ENCODE measurements around the gene HECTD4. TPM values are rescaled to one million over a fixed set of nuclear protein-coding genes. Genes with fewer than 3 reads are reported as not detected.

HECTD4 gene
- total RNA-seq, 1 experiment from 2014 or later = 31.2 TPM

DNA sequence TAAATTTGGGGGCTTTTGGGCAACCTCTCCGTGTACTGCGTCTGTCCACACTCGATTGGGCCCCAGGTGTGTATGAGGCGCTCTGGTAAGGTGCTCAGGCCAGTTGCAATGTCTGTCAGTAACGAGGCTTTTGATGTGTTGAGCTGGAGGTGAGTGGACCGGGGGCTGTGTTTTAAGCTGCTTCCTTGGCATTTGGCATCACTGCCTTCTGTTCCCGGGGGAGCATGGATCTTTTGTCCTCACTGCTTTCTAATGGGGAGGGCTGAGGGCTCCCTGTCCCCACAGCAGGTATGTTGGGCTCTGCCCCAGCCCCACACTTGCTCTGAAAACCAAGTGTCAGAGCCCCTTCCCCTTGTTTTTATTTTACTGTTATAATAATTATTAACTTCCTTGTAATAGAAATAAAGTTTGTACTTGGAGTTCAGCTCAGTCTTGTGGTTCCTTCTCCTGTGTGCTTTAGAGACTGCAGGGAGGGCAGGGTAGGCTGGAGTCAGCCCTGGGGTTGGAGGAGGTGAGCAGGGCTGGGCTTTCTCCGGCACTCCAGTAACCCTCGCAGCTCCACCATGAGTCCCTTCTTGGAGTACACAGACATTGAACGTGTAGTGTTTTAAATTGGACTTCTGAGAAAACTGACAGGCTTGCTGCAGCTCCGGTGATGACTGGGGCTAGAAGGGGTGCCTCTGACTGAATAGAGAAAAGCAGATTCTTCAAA lies 228.9 kb downstream of the HECTD4 start:
- Histone ChIP-seq H3K9ac (ENCODE audit: low read length) (no peak overlapping the region), H3K4me1 (ENCODE audit: control insufficient read depth in 1 of 2, insufficient read depth in 2 of 2, low read length in 2 of 2) (peaks cover 0 to 11% of the 10 kb centered on the region in 2 experiments; a peak in 1 of 4 replicates), H3K36me3 (ENCODE audit: control insufficient read depth in 1 of 2, insufficient read depth in 2 of 2, low read length in 2 of 2) (peaks cover 20 to 38% of the 10 kb centered on the region in 2 experiments), H3K79me2 (ENCODE audit: insufficient read depth, low read length) (no peaks in the 10 kb centered on the region), H3K27ac (ENCODE audit: low read depth, low read length) (no peak overlapping the region), H3K27me3 (ENCODE audit: insufficient read depth, low read length) (no peaks in the 10 kb centered on the region), H3K9me3 (ENCODE audit: control insufficient read depth in 1 of 2, insufficient read depth in 1 of 2, low read depth in 1 of 2, low read length in 2 of 2) (no peaks in the 10 kb centered on the region), H3K9me2 (ENCODE audit: insufficient read depth) (no peaks in the 10 kb centered on the region), H3K4me3 (replicated peaks in 1 of 2; ENCODE audit: low read depth in 1 of 2, low read length in 2 of 2) (no peak overlapping the region), H4K20me1 (ENCODE audit: insufficient read depth) (no peaks in the 10 kb centered on the region), H3K4me2 (ENCODE audit: low read length) (no peak overlapping the region), H2AFZ (ENCODE audit: low read depth, low read length, poor library complexity, severe bottlenecking) (no peak overlapping the region)
- no TSS peak for BruUV-seq (replicated peaks)
- CTCF ChIA-PET = no interaction called here
- RAD21 ChIA-PET (ENCODE audit: low non-redundant PET in 1 of 2, low total read pairs in 2 of 2, uncharacterized antibody in 2 of 2, unreplicated experiment in 2 of 2) = no interaction called here
- ATAC-seq (no peak), DNase-seq (ENCODE audit: low read depth, low spot score) (no peak)
- POLR2A ChIA-PET = no interaction called here
- no peak for TF ChIP-seq EZH2phosphoT487 (IDR thresholded peaks at IDR 0.05; ENCODE audit: borderline replicate concordance)
- TF ChIP-seq CBX3 (IDR thresholded peaks at IDR 0.05; ENCODE audit: low read depth) = no peak
- TF ChIP-seq ELF1 (IDR thresholded peaks at IDR 0.05; ENCODE audit: borderline replicate concordance, low read depth) = no peak
- TF ChIP-seq SRF (IDR thresholded peaks at IDR 0.05; ENCODE audit: low read depth) = no peak
- no peak for TF ChIP-seq RAD21 (IDR thresholded peaks at IDR 0.05; ENCODE audit: low read depth)
- TF ChIP-seq, protein P1, sequence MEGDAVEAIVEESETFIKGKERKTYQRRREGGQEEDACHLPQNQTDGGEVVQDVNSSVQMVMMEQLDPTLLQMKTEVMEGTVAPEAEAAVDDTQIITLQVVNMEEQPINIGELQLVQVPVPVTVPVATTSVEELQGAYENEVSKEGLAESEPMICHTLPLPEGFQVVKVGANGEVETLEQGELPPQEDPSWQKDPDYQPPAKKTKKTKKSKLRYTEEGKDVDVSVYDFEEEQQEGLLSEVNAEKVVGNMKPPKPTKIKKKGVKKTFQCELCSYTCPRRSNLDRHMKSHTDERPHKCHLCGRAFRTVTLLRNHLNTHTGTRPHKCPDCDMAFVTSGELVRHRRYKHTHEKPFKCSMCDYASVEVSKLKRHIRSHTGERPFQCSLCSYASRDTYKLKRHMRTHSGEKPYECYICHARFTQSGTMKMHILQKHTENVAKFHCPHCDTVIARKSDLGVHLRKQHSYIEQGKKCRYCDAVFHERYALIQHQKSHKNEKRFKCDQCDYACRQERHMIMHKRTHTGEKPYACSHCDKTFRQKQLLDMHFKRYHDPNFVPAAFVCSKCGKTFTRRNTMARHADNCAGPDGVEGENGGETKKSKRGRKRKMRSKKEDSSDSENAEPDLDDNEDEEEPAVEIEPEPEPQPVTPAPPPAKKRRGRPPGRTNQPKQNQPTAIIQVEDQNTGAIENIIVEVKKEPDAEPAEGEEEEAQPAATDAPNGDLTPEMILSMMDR (IDR thresholded peaks at IDR 0.05 in 2 of 3, conservative IDR thresholded peaks at IDR 0.05 in 1 of 3; ENCODE audit: borderline replicate concordance in 1 of 3, insufficient read depth in 1 of 3, low read depth in 2 of 3, low read length in 2 of 3) = no peak
- no peak for TF ChIP-seq FOSL1 (IDR thresholded peaks at IDR 0.05; ENCODE audit: low read depth)
- TF ChIP-seq ZFX (IDR thresholded peaks at IDR 0.05) = no peak
- no peak for TF ChIP-seq TCF7L2 (IDR thresholded peaks at IDR 0.05; ENCODE audit: borderline replicate concordance, extremely low read depth, insufficient read depth, insufficient read length)
- TF ChIP-seq, protein P2, sequence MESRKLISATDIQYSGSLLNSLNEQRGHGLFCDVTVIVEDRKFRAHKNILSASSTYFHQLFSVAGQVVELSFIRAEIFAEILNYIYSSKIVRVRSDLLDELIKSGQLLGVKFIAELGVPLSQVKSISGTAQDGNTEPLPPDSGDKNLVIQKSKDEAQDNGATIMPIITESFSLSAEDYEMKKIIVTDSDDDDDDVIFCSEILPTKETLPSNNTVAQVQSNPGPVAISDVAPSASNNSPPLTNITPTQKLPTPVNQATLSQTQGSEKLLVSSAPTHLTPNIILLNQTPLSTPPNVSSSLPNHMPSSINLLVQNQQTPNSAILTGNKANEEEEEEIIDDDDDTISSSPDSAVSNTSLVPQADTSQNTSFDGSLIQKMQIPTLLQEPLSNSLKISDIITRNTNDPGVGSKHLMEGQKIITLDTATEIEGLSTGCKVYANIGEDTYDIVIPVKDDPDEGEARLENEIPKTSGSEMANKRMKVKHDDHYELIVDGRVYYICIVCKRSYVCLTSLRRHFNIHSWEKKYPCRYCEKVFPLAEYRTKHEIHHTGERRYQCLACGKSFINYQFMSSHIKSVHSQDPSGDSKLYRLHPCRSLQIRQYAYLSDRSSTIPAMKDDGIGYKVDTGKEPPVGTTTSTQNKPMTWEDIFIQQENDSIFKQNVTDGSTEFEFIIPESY (IDR thresholded peaks at IDR 0.05; ENCODE audit: extremely low read depth, insufficient replicate concordance, low read length) = no peak
- no peak for TF ChIP-seq CEBPB (IDR thresholded peaks at IDR 0.05; ENCODE audit: low read depth)
- TF ChIP-seq REST (IDR thresholded peaks at IDR 0.05; ENCODE audit: low read depth) = no peak
- no peak for TF ChIP-seq POLR2A (IDR thresholded peaks at IDR 0.05; ENCODE audit: borderline replicate concordance, extremely low read depth, insufficient read depth, insufficient read length)
- TF ChIP-seq ATF3 (IDR thresholded peaks at IDR 0.05) = no peak
- TF ChIP-seq SIN3A (IDR thresholded peaks at IDR 0.05; ENCODE audit: low read depth) = no peak
- no peak for TF ChIP-seq SP1 (IDR thresholded peaks at IDR 0.05; ENCODE audit: low read depth)
- no peak for TF ChIP-seq MAX (IDR thresholded peaks at IDR 0.05)
- TF ChIP-seq ZNF274 (IDR thresholded peaks at IDR 0.05; ENCODE audit: low read depth, low read length) = no peak
- intact Hi-C loops (cut with micrococcal nuclease) = no loop called here
